AG09309 (cell line): ENCODE data around the gene PRKD2.

Source experiments
- DNase-seq: peaks from one replicate; pipeline ENCODE4 v3.0.0-alpha.2; 2010; ENCODE audit warnings: low read depth
- H3K4me3 ChIP-seq: 2 replicates; pipeline ENCODE4 v1.5.1; 2011; ENCODE audit warnings: mild to moderate bottlenecking, low read depth, low read length, moderate library complexity; ENCODE audit not compliant: control insufficient read depth
- CTCF ChIP-seq: IDR thresholded peaks from 2 replicates; pipeline ENCODE4 v1.5.1; 2011; ENCODE audit warnings: mild to moderate bottlenecking, low read depth, low read length, inconsistent platforms; ENCODE audit not compliant: insufficient read depth, control insufficient read depth; ENCODE audit errors: missing control alignments

The PRKD2 gene

GRCh38 chr19:46640656-46641055 lies 76.3 kb downstream of the PRKD2 start:
- TF ChIP-seq CTCF: no peak
- DNase-seq: no peak
- no peak overlapping the region for H3K4me3 ChIP-seq

GRCh38 chr19:46639358-46640182 lies 77.3 kb downstream of the PRKD2 start:
- no peak for TF ChIP-seq CTCF
- DNase-seq: no peak

GRCh38 chr19:46637224-46637623 lies 79.7 kb downstream of the PRKD2 start:
- DNase-seq: no peak
- no peak overlapping the region for H3K4me3 ChIP-seq
- no peak for TF ChIP-seq CTCF

More at GRCh38 chr19:46639358-46640182, 77.3 kb downstream of the PRKD2 start:
- H3K4me3 ChIP-seq: peak overlapping the region; percentile 60

GRCh38 chr19:46635920-46636761 lies 80.8 kb downstream of the PRKD2 start, which contains the start of gene GNG8:
TSS of gene GNG8 (minus strand) at chr19:46636202. CDS start at chr19:46634682, 1,520 bp downstream.
- no peak for DNase-seq
- no peak for TF ChIP-seq CTCF
- H3K4me3 ChIP-seq: no peak within 1 kb of the TSS

GRCh38 chr19:46634656-46635218 lies 82.2 kb downstream of the PRKD2 start:
- TF ChIP-seq CTCF: no peak
- H3K4me3 ChIP-seq: peak overlapping the region; percentile 27

GRCh38 chr19:46634045-46634655 lies 82.8 kb downstream of the PRKD2 start:
- DNase-seq: no peak
- peak overlapping the region; percentile 27 for H3K4me3 ChIP-seq
- no peak for TF ChIP-seq CTCF

More at GRCh38 chr19:46634656-46635218, 82.2 kb downstream of the PRKD2 start:
- no peak for DNase-seq
